ENCODE data around the gene FGF1.

DNA sequence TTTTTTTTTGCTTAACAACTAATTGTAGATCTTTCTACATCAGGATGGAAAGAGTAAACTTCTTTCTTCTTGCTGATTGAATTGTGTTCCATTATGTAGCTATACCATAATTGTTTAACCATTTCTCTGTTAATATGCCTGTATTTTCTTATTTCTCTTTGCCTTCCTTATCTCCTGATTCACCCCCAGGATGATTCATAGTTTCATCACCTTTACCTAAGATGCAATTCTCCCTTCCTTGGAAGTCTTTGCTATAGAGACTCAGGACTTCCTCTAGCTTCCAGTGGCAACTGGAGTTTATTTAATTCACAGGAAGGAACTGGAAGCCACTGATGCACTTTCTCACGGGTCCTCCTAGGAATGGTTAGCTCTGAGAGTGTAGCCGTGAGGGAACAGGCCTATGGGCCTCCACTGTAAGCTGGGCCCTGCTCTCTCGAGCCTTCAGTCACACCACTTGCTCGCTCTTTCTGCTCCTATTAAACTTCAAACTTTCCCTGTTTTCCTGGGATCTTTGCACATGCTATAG lies 83.1 kb downstream of the FGF1 start:
- TF ChIP-seq CTCF (IDR thresholded peaks at IDR 0.05) (no peak), POLR2AphosphoS5 (IDR thresholded peaks at IDR 0.05; ENCODE audit: low read depth, low read length) (no peak), SMC3 (IDR thresholded peaks at IDR 0.05; ENCODE audit: low read depth, low read length) (no peak), EP300 (IDR thresholded peaks at IDR 0.05; ENCODE audit: borderline replicate concordance in 1 of 2, low read depth in 1 of 2, low read length in 1 of 2) (no peak), TAF1 (IDR thresholded peaks at IDR 0.05; ENCODE audit: borderline replicate concordance, low read depth, low read length) (no peak), GATA2 (CRISPR knock-in tag; IDR thresholded peaks at IDR 0.05) (no peak), RAD21 (IDR thresholded peaks at IDR 0.05; ENCODE audit: low read length) (no peak), SIN3A (IDR thresholded peaks at IDR 0.05; ENCODE audit: borderline replicate concordance, low read depth, low read length) (no peak), PBX3 (IDR thresholded peaks at IDR 0.05) (no peak)
- TF ChIP-seq, protein P1, sequence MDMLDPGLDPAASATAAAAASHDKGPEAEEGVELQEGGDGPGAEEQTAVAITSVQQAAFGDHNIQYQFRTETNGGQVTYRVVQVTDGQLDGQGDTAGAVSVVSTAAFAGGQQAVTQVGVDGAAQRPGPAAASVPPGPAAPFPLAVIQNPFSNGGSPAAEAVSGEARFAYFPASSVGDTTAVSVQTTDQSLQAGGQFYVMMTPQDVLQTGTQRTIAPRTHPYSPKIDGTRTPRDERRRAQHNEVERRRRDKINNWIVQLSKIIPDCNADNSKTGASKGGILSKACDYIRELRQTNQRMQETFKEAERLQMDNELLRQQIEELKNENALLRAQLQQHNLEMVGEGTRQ (IDR thresholded peaks at IDR 0.05; ENCODE audit: borderline replicate concordance, low read depth, low read length) = no peak
- TF ChIP-seq, protein P2, sequence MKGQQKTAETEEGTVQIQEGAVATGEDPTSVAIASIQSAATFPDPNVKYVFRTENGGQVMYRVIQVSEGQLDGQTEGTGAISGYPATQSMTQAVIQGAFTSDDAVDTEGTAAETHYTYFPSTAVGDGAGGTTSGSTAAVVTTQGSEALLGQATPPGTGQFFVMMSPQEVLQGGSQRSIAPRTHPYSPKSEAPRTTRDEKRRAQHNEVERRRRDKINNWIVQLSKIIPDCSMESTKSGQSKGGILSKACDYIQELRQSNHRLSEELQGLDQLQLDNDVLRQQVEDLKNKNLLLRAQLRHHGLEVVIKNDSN (IDR thresholded peaks at IDR 0.05; ENCODE audit: borderline replicate concordance, low read depth) = no peak
